Ishikawa (cell line): ENCODE measurements around the gene TRAPPC12.

ENCODE experiments used
- CEBPB ChIP-seq: IDR thresholded peaks from 2 replicates; pipeline ENCODE4 v1.6.1; 2012
- CREB1 ChIP-seq: IDR thresholded peaks from 2 replicates; pipeline ENCODE4 v1.6.1; 2012; ENCODE audit warnings: low read depth
- EP300 ChIP-seq: IDR thresholded peaks from 2 replicates; pipeline ENCODE4 v1.6.1; 2012; ENCODE audit warnings: borderline replicate concordance
- FOXM1 ChIP-seq: IDR thresholded peaks from 2 replicates; pipeline ENCODE4 v1.6.1; 2012; ENCODE audit warnings: low read depth, borderline replicate concordance
- MAX ChIP-seq: IDR thresholded peaks from 2 replicates; pipeline ENCODE4 v1.6.1; 2012
- RAD21 ChIP-seq: IDR thresholded peaks from 2 replicates; pipeline ENCODE4 v1.6.1; 2012; ENCODE audit warnings: low read depth
- REST ChIP-seq: IDR thresholded peaks from 2 replicates; pipeline ENCODE4 v1.6.1; 2012; ENCODE audit warnings: low read depth, mild to moderate bottlenecking
- TAF1 ChIP-seq: IDR thresholded peaks from 2 replicates; pipeline ENCODE4 v1.6.1; 2012; ENCODE audit warnings: low read depth, mild to moderate bottlenecking
- TCF12 ChIP-seq: IDR thresholded peaks from 2 replicates; pipeline ENCODE4 v1.6.1; 2012; ENCODE audit warnings: low read depth
- TEAD4 ChIP-seq: IDR thresholded peaks from 2 replicates; pipeline ENCODE4 v1.6.1; 2012
- USF1 ChIP-seq: IDR thresholded peaks from 2 replicates; pipeline ENCODE4 v1.6.1; 2012
- ZBTB7A ChIP-seq: IDR thresholded peaks from 2 replicates; pipeline ENCODE4 v1.6.1; 2012; ENCODE audit warnings: low read depth

- no peak for TF ChIP-seq MAX
- no peak for TF ChIP-seq REST
- TF ChIP-seq TEAD4: no peak
- TF ChIP-seq EP300: no peak
- no peak for TF ChIP-seq TAF1
- TF ChIP-seq USF1: no peak
- TF ChIP-seq CEBPB: no peak
- no peak for TF ChIP-seq CREB1
- TF ChIP-seq FOXM1: no peak
- TF ChIP-seq TCF12: no peak
- no peak for TF ChIP-seq RAD21
- no peak for TF ChIP-seq ZBTB7A
These were observed 107.5 kb downstream of the TRAPPC12 start for GRCh38 chr2:3487028-3487425.
